ENCODE data around the gene IL4I1. TPM values are rescaled to one million over a fixed set of nuclear protein-coding genes. Genes with fewer than 3 reads are reported as not detected.

IL4I1 gene
- total and polyA plus RNA-seq, 4 donors, result 3.6 to 21.2 (median 3.8) TPM

GRCh38 chr19:49849433-49850220 lies 47.1 kb downstream of the IL4I1 start:
- DNase-seq (no peak), ATAC-seq (ENCODE audit: insufficient read depth, low FRiP score) (no peak)
- H3K9me3 ChIP-seq (ENCODE audit: control insufficient read depth in 4 of 4, insufficient read depth in 3 of 4, low read length in 3 of 4), result peaks cover 0 to 8% (median under 1%) of the 10 kb centered on the region in 4 donors
- peaks cover 0 to 16% (median 2%) of the 10 kb centered on the region in 4 donors for H3K36me3 ChIP-seq (ENCODE audit: control insufficient read depth in 4 of 4, insufficient read depth in 4 of 4, low read length in 4 of 4)
- no peak for TF ChIP-seq CTCF (IDR thresholded peaks at IDR 0.05; ENCODE audit: control extremely low read depth, extremely low read depth)
- H3K4me1 ChIP-seq (ENCODE audit: control insufficient read depth in 5 of 5, insufficient read depth in 5 of 5, low read length in 5 of 5), result peaks cover 0 to 22% (median 13%) of the 10 kb centered on the region in 5 donors
- 91% methylated on average over 15 of the region's 15 CpGs for WGBS, 2 donors
- no peak overlapping the region for H3K4me3 ChIP-seq
- no peaks in the 10 kb centered on the region for H3K27me3 ChIP-seq (ENCODE audit: control insufficient read depth in 3 of 3, insufficient read depth in 3 of 3, low read length in 2 of 3)
- H3K9ac ChIP-seq (ENCODE audit: insufficient read depth in 1 of 2, low read length in 2 of 2), result no peak overlapping the region
- H3K27ac ChIP-seq (ENCODE audit: low read depth in 1 of 2, low read length in 1 of 2), result peak overlapping the region; percentile 69 to 80

DNA sequence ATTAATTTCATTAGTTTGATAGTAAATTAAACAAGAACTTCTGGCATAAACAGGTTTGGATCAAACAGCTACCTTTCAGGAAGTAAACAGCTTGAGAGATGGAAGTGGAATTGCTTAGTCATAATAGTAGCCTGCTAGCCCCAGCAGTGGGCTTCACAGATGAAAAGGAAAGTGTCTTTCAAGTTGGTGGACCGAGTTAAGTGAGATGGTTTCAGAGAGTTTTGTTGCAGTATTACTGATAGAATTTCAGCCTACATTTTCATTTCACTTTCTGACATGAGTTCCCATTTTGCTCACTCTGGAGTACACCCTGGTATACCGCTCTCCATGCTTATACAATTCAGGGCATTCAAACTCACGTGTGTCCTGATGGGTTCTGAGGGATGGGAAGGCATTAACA lies 47.7 kb downstream of the IL4I1 start:
- 86 to 88% methylated on average over 3 of the region's 3 CpGs for WGBS, 2 donors
- peaks cover 0 to 8% (median under 1%) of the 10 kb centered on the region in 4 donors for H3K9me3 ChIP-seq (ENCODE audit: control insufficient read depth in 4 of 4, insufficient read depth in 3 of 4, low read length in 3 of 4)
- peaks cover 0 to 16% (median 0%) of the 10 kb centered on the region in 4 donors for H3K36me3 ChIP-seq (ENCODE audit: control insufficient read depth in 4 of 4, insufficient read depth in 4 of 4, low read length in 4 of 4)
- no peak for DNase-seq
- no peak overlapping the region for H3K4me3 ChIP-seq
- peaks cover 0 to 21% (median 13%) of the 10 kb centered on the region in 5 donors for H3K4me1 ChIP-seq (ENCODE audit: control insufficient read depth in 5 of 5, insufficient read depth in 5 of 5, low read length in 5 of 5)
- ATAC-seq (ENCODE audit: insufficient read depth, low FRiP score), result no peak
- no peak overlapping the region for H3K27ac ChIP-seq (ENCODE audit: low read depth in 1 of 2, low read length in 1 of 2)
- H3K27me3 ChIP-seq (ENCODE audit: control insufficient read depth in 3 of 3, insufficient read depth in 3 of 3, low read length in 2 of 3), result no peaks in the 10 kb centered on the region
- TF ChIP-seq CTCF (IDR thresholded peaks at IDR 0.05; ENCODE audit: control extremely low read depth, extremely low read depth), result no peak
- H3K9ac ChIP-seq (ENCODE audit: insufficient read depth in 1 of 2, low read length in 2 of 2), result no peak overlapping the region

GRCh38 chr19:49847731-49848696 lies 48.7 kb downstream of the IL4I1 start:
- no peaks in the 10 kb centered on the region for H3K27me3 ChIP-seq (ENCODE audit: control insufficient read depth in 3 of 3, insufficient read depth in 3 of 3, low read length in 2 of 3)
- WGBS, 2 donors, result 77 to 78% methylated on average over 10 of the region's 10 CpGs
- H3K9me3 ChIP-seq (ENCODE audit: control insufficient read depth in 4 of 4, insufficient read depth in 3 of 4, low read length in 3 of 4), result peaks cover 0 to 8% (median under 1%) of the 10 kb centered on the region in 4 donors
- H3K36me3 ChIP-seq (ENCODE audit: control insufficient read depth in 4 of 4, insufficient read depth in 4 of 4, low read length in 4 of 4), result peaks cover 0 to 16% (median 0%) of the 10 kb centered on the region in 4 donors
- no peak overlapping the region for H3K4me3 ChIP-seq
- peaks cover 0 to 12% (median 9%) of the 10 kb centered on the region in 5 donors for H3K4me1 ChIP-seq (ENCODE audit: control insufficient read depth in 5 of 5, insufficient read depth in 5 of 5, low read length in 5 of 5)
- H3K9ac ChIP-seq (ENCODE audit: insufficient read depth in 1 of 2, low read length in 2 of 2), result no peak overlapping the region
- DNase-seq (no peak), ATAC-seq (ENCODE audit: insufficient read depth, low FRiP score) (no peak)
- TF ChIP-seq CTCF (IDR thresholded peaks at IDR 0.05; ENCODE audit: control extremely low read depth, extremely low read depth), result no peak
- peak overlapping the region in 1 of 2 donors; percentile 31 for H3K27ac ChIP-seq (ENCODE audit: low read depth in 1 of 2, low read length in 1 of 2)
